Esophagus squamous epithelium (tissue), 4 donors: ENCODE data around the gene ATP6V0C.

Source experiments
- POLR2A ChIP-seq, 4 donors: fragments of 450-650 bp; IDR thresholded peaks; one replicate each; pipeline ENCODE4 v1.6.1; 2017; ENCODE audit warnings: antibody characterized with exemption in 4 of 4, mild to moderate bottlenecking in 4 of 4, moderate library complexity in 3 of 4
- TF ChIP-seq, protein P1 (sequence below), 6 experiments: fragments of 450-650 bp in 4 of 6; fragments of 200-600 bp in 2 of 6; sonication (generic) in 2 of 6; IDR thresholded peaks; one replicate each; pipeline ENCODE4 v1.5.1; 2016 to 2019; ENCODE audit warnings: antibody characterized with exemption in 6 of 6, mild to moderate bottlenecking in 4 of 6, moderate library complexity in 4 of 6

DNA sequence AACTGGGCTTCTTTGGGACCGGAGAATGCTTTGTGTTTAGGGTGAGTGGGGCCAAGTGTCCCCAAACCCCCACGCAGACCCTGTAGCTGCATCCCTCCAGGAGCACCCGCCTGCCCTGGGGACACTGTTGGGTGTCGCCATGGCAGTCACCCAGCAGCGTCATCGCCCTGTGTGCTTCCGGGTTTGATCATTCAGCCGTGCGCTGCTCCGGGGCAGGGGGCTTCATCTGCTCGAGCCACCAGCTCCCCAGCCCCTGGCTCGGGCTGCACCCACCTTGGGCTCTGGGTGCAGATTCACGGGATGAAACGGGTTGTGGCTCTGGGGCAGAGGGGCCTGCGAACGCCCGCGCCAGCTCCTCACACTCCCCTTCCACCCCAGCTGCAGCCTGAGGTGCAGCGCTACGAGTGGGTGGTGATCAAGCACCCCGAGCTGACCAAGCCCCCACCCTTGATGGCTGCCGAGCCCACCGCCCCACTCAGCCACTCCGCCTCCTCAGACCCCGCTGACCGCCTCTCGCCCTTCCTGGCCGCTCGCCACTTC is 13.8 kb upstream of the ATP6V0C start:
- no peak for TF ChIP-seq POLR2A (IDR thresholded peaks at IDR 0.05)
- TF ChIP-seq, protein P1, sequence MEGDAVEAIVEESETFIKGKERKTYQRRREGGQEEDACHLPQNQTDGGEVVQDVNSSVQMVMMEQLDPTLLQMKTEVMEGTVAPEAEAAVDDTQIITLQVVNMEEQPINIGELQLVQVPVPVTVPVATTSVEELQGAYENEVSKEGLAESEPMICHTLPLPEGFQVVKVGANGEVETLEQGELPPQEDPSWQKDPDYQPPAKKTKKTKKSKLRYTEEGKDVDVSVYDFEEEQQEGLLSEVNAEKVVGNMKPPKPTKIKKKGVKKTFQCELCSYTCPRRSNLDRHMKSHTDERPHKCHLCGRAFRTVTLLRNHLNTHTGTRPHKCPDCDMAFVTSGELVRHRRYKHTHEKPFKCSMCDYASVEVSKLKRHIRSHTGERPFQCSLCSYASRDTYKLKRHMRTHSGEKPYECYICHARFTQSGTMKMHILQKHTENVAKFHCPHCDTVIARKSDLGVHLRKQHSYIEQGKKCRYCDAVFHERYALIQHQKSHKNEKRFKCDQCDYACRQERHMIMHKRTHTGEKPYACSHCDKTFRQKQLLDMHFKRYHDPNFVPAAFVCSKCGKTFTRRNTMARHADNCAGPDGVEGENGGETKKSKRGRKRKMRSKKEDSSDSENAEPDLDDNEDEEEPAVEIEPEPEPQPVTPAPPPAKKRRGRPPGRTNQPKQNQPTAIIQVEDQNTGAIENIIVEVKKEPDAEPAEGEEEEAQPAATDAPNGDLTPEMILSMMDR (IDR thresholded peaks at IDR 0.05) = no peak
